Activated naive CD8-positive, alpha-beta T cell treated with anti-CD3 and anti-CD28 coated beads, Interleukin-2, amount 50 U/mL, for 16 hours (primary cell): Measurements from ENCODE around the gene PHKG2.

Experiments used
- DNase-seq: peaks from one replicate; pipeline ENCODE4 v3.0.0-alpha.2; 2020; ENCODE audit warnings: low read depth, low spot score

Gene PHKG2

DNA sequence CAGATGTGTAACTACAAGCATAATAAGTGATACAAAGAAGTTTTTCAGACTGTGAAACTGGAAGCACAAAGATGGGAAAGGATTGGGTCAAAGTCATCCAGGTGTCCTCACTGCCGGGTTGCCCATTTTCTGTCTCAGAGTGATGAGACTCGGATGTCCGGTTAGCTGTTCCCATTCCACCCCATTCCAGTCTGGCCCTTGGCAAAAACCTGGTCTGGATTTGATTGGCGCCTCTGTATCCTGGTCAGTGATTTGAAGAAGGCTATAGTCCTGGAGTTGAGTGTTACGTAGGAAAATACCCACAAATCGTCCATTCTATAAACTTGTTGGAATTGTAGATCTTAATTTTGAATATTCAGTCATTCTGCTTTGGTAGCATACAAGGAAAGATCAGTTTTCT, 19.9 kb upstream of the PHKG2 start:
- DNase-seq, result no peak

DNA sequence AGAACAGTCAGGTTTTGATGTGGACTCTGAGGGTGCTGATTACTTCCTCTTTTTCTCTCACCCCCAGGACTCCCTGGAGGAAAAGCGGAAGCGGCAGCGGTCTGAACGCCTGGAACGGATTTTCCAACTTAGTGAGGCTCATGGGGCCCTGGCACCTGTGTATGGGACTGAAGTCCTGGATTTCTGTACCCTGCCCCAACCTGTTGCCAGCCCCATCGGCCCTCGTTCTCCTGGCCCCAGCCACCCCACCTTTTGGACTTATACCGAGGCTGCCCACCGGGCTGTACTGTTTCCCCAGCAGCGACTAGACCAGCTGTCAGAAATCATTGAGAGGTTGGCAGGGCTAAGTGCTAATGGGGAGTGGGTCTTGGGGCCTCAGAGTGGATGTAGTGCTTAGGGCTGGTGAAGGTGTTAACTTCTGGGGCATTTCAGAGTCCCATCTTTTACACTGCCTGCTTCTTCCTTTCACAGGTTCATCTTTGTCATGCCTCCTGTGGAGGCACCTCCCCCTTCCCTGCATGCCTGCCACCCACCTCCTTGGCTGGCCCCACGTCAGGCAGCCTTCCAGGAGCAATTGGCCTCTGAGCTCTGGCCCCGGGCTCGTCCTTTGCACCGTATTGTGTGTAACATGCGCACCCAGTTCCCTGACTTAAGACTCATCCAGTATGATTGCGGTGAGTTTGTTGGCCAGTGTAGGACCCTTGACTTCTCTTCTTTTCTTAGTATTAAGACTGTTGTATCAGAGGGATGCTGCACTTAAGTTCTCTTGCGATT, 19.1 kb upstream of the PHKG2 start:
- DNase-seq, result no peak

DNA sequence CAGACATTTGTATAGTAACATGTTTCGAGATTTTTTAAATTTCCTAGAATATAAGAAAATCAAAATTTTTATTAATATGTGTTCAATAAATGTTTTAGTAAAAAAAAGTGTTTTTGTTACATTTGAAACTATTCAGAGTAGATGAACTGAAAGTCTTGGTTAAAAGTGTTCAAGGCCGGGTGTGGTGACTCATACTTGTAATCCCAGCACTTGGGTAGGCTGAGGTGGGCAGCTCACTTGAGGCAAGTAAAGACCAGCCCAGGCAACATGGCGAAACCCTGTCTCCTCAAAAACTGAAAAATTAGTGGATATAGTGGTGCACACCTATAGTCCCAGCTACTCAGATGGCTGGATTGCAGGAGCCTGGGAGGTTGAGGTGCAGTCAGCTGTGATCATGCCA, 16.8 kb upstream of the PHKG2 start:
- no peak for DNase-seq

DNA sequence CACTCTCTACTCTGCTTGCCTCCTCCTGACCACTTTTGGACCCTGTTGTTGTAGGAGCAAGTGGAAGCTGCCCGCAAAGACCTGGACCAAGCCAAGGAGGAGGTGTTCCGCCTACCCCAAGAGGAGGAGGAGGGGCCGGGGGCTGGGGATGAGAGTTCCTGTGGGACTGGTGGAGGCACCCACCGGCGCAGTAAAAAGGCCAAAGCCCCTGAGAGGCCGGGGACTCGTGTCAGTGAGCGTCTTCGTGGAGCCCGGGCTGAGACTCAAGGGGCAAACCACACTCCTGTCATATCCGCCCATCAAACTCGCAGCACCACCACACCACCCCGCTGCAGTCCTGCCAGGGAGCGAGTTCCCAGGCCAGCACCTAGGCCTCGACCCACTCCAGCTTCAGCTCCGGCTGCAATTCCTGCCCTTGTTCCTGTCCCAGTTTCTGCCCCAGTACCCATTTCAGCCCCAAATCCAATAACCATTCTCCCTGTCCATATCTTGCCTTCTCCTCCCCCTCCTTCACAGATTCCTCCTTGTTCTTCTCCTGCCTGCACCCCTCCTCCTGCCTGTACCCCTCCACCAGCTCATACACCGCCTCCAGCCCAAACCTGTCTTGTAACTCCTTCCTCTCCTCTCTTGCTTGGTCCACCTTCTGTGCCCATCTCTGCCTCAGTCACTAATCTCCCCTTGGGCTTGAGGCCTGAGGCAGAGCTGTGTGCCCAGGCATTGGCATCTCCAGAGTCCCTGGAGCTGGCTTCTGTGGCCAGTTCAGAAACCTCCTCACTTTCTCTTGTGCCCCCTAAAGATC, 11.0 kb upstream of the PHKG2 start:
- no peak for DNase-seq

DNA sequence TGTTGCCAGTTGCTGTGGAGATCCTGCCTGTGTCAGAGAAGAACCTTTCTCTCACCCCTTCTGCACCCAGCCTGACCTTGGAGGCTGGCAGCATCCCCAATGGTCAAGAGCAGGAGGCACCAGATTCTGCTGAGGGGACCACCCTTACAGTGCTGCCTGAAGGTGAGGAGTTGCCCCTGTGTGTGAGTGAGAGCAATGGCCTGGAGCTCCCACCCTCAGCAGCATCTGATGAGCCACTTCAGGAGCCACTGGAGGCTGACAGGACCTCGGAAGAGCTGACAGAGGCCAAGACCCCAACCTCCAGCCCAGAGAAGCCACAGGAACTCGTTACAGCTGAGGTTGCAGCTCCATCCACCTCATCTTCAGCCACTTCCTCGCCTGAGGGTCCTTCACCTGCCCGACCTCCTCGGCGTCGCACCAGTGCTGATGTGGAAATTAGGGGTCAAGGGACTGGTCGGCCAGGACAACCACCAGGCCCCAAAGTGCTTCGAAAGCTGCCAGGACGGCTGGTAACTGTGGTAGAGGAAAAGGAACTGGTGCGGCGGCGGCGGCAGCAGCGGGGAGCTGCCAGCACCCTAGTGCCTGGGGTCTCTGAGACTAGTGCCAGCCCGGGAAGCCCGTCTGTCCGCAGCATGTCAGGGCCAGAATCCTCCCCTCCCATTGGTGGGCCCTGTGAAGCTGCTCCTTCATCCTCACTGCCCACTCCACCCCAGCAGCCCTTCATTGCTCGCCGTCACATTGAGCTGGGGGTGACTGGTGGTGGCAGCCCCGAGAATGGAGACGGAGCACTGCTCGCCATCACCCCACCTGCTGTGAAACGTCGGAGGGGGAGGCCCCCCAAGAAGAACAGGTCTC, 10.2 kb upstream of the PHKG2 start:
- DNase-seq, result no peak

DNA sequence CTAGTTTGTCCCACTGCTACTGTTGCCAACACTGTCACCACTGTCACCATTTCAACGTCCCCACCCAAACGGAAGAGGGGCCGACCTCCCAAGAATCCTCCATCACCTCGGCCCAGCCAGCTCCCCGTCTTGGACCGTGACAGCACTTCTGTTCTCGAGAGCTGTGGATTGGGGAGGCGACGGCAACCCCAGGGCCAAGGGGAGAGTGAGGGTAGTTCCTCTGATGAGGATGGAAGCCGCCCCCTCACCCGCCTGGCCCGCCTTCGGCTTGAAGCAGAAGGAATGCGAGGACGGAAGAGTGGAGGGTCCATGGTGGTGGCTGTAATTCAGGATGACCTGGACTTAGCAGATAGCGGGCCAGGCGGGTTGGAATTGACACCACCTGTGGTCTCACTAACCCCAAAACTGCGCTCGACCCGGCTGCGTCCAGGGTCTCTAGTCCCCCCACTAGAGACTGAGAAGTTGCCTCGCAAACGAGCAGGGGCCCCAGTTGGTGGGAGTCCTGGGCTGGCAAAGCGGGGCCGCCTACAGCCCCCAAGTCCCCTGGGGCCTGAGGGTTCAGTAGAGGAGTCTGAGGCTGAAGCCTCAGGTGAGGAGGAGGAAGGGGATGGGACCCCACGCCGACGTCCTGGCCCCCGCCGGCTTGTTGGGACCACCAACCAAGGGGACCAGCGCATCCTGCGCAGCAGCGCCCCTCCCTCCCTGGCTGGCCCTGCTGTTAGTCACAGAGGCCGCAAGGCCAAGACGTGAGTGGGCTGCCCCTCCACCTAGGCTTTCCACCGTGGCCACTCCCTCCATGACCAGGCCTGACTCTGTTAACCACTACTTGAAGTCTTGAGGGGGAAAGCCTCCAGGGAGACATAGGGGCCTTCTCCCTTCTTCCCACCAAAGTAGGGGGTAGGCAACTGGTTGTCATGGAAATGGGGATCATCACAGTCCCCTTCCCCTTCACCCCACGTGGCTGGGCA, 9.0 kb upstream of the PHKG2 start:
- no peak for DNase-seq

DNA sequence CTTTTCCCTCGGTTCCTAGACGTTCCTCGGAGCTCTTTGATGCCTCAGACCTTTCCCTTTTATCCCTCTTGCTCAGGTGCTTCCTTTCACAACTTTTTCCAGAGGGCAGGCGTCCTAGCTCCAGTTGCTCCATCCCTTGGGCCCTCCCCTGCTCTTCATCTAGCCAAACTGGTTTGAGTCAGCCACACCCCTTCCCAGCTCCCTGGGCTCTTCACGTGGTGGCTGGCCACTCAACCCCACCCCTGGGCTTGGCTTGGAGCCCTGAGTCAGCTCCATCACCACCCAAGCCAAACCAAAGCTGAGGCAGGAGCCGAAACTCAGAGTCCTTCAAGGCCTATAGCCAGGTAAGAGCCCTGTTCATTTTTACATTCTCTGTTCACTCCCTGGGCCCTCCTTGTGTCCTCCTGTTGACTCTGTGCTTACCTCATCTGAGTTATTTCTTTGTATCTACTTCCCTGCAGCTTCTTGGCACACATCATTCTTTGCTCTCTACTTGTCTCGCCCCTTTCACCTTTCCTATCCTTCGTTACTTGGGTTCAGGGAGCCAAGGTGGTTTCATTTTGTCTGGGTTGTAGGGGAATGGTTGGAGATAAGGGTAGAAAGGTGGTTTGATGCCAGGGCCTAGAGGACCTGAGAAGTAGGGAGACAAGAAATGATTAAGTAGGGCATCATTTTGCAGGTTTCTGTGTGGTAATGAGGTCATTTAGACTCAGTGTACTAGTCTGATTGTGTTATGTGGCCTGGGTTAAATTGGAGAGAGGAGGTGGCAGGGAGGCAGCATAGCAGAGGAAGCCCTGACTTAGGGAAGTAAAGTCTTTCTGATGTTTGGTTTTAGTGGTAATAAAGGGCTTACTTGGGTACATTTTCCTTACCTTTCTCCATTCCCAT, 7.6 kb upstream of the PHKG2 start:
- no peak for DNase-seq

DNA sequence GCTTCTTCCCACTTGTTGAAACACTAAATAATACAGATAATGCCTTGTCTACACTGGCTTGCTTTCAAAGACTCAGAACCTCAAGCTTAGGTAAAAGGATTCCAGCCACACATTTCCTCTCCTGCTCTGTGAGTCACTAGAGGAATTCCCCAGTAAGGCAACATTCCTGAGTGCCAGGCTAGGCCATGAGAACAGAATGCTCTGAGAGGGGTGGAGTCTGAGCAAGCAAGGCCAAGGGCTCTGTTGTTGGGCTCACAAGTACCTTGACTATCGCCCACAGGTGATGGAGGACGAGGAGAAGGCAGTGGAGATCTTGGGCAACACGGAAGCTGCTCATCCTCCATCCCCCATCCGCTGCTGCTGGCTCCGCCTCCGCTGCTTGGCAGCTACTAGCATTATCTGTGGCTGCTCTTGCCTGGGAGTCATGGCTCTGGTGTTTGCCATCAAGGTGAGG, 6.7 kb upstream of the PHKG2 start:
- DNase-seq, result no peak

DNA sequence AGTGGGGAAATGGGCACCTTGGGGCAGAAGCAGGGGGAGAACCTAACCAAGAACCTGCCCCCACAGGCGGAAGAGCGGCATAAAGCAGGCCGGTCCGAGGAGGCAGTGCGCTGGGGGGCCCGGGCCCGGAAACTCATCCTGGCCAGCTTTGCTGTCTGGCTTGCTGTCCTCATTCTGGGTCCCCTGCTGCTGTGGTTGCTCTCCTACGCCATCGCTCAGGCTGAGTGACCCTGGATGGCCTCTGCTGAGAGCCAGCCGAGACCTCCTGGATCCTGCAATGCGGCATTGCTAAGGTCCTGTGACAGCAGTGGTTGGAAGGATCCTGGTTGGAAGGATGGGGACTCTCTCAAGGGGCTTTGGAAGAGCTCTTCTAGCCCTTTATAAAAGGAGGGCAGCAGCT, 4.5 kb upstream of the PHKG2 start:
- DNase-seq, result no peak

DNA sequence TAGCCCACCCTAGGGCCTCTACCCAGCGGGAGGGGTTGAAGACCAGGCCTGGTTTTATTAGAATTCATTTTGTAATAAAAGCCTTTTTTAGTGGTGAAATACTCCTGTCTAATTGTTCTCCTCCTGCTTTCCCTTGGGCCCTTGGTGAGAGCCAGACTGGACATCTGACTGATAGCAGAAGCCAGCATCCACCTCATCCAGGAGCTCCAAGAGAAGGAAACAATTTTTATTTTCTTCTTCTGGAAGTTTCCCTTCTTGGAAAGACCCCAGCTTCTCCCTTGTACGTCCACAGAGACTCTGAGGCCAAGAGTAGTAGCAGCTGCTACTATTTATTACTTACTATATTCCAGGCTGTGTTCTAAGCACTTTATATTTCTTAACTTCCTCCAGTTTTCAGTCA, 4.0 kb upstream of the PHKG2 start:
- no peak for DNase-seq

DNA sequence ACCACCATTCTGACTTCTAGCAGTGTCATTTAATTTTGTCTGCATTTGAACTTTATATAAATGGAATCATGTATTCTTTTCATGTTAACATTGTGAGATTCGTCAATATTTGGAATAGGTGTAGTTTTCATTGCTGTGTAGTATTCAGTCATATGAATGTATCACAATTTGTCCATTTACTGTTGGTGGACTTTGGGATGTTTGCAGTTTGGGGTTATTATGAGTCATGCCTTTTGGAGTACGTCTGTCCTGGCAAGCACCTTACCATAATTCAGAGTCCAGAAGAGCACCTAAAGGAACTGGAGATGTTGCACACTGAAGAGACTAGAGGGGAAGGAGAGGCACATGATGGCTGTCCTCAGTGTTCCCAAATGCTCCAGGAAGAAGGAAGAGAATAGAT, 3.1 kb upstream of the PHKG2 start:
- DNase-seq, result no peak

DNA sequence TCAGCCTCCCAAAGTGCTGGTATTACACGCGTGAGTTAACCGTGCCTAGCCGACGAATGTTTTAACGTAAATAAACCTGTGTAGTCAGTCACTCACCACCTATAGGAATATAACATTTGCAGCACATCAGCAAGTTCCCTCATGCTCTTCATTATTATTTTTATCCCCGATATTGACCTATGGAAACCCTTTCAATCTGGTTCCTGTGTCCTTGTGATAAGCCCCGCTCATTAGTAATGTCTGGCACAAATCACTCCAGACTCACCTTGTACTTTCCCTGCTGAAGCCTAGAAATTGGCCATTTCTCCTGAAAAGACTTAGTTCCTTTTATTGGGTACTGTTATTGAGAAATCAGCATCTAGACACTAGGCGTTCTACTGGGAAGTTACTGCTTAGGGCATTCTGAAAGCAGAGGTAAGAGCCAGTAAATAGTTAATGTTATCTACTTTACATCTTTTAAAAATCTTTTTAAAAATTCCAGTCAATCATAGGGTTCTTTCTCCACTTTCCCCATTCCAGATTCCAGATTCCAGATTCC, 1.5 kb upstream of the PHKG2 start:
- no peak for DNase-seq

DNA sequence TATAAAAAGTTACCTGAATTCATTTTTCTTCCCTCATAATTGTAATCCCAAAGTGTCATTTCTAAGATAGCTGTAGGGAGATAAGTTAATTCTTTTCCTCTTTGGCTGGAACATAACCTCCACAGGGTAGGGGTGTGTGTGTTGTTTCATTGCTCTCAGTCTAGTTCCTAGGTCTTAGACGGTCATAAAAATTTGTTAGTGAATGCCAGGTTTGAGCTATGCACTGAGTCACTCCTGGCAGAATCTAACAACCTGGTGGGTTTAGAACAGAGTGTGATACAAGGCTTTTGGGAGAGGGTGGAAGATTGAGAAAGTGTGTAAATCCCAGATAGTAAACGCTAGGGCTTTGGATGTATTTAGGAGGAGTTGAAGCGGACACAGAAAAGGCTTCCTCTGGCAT, 894 bp upstream of the PHKG2 start:
- DNase-seq, result no peak

DNA sequence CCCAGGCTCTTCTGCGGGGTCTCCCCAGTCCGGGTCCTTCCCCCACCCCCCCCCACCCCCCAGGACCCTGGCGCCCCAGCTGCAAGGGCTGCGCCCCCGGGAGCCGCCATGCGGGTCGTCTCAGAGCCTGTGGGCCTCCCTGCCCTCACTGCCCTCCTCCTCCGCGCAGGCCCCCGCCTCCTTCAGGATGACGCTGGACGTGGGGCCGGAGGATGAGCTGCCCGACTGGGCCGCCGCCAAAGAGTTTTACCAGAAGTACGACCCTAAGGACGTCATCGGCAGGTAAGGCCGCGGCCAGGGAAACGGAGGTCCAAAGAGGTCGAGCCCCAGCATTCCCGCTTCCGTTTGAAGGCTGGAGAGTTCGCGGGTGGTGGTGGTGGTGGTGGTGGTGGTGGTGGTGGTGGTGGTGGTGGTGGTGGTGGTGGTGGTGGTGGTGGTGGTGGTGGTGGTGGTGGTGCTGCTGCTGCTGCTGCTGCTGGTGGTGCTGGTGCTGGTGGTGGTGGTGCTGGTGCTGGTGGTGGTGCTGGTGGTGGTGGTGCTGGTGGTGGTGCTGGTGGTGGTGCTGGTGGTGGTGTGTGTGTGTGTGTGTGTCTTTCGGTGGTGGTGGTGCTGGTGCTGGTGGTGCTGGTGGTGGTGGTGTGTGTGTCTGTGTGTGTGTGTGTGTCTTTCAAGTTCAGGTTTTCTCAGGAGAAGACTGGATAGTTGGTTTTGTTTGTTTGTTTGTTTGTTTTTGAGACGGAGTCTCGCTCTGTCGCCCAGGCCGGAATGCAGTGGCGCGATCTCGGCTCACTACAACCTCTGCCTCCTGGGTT, 615 bp downstream of the PHKG2 start:
- DNase-seq, result no peak

DNA sequence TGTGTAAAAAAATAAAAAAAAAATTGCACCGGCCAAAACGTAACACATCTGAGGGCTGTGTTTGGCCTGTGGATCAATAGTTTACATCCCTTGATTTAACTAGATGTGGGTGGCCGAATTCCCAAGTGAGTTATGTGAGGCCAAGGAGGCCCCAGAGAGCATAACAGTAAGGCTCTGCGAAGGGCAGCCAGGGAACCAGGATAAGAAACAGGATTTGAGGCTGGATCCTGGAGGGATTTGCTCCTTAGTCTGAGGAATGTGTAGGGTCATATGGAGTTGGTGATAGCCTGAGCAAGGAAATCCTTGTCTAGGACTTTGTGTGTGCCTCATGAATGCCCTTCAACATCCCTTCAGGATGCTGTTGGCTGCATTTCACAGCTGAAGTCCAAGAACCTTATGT, 2.0 kb downstream of the PHKG2 start:
- no peak for DNase-seq

DNA sequence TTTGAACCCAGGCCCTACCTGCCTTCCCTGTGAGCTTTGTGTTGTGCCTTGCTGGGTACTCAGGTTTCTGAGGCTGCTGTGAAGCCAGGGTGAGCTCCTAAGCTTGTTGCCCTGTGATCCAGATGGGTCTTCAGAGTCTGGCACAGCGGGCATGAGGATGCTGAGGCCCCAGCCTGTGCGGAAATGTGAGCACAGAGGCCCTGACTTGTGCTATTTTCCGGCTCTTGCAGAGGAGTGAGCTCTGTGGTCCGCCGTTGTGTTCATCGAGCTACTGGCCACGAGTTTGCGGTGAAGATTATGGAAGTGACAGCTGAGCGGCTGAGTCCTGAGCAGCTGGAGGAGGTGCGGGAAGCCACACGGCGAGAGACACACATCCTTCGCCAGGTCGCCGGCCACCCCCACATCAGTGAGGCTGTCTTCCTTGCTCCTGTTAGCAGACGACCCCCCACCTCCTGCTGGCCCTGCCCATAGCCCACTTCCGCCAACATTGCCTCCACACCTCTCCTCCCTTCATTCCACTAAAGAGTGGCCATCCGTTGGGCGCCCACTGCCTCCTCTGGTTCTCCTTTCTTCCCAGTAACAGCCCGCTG, 2.7 kb downstream of the PHKG2 start:
- no peak for DNase-seq

DNA sequence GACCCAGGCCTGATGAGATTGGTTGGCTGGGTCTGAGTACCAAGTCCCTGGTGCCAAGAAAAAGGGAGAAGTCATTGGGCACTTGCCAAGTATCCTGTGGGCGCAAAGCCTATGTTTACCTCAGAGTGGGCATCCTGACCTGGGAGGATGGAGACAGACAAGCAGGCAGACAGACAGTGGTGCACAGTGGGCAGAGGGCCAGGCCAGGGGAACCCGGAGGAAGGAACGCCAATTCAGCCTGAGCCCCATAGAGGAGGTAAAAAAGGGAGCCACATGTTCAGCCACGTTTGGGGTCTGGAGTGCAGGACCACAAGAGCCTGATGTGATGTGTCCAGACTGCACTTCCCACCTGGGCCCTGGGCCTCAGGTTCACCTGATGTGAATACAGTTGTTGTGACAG, 5.4 kb downstream of the PHKG2 start:
- no peak for DNase-seq

DNA sequence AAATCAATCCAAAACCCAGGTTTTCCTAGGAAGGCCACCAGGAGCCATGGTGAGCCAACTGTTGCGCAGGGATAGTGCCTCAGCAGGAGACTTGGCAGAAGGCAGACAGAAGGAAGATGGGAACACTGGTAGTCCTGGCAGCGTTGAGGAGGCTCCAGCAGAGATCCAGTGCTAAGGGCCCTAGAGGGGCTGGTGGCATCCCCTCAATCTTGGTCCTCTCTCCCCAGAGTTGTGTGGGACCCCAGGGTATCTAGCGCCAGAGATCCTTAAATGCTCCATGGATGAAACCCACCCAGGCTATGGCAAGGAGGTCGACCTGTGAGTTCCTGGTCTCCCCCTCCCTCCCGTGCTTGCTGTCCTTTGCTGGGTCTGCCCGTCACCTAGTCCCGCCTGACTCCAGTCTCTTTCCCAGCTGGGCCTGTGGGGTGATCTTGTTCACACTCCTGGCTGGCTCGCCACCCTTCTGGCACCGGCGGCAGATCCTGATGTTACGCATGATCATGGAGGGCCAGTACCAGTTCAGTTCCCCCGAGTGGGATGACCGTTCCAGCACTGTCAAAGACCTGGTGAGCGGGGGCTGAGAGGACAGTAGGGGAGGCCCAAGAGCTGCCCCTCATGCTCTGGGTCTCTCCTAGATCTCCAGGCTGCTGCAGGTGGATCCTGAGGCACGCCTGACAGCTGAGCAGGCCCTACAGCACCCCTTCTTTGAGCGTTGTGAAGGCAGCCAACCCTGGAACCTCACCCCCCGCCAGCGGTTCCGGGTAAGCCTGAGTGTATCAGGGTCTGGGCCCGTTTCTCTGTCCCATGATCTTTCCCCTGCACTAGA, 7.9 kb downstream of the PHKG2 start:
- DNase-seq, result no peak
